ENCODE measurements around the gene ARHGEF16. TPM values are rescaled to one million over a fixed set of nuclear protein-coding genes. Genes with fewer than 3 reads are reported as not detected.

Gene ARHGEF16
- 20.1 to 20.3 TPM (median 20.3 TPM) in 3 replicates for total RNA-seq

- TF ChIP-seq, protein P1, sequence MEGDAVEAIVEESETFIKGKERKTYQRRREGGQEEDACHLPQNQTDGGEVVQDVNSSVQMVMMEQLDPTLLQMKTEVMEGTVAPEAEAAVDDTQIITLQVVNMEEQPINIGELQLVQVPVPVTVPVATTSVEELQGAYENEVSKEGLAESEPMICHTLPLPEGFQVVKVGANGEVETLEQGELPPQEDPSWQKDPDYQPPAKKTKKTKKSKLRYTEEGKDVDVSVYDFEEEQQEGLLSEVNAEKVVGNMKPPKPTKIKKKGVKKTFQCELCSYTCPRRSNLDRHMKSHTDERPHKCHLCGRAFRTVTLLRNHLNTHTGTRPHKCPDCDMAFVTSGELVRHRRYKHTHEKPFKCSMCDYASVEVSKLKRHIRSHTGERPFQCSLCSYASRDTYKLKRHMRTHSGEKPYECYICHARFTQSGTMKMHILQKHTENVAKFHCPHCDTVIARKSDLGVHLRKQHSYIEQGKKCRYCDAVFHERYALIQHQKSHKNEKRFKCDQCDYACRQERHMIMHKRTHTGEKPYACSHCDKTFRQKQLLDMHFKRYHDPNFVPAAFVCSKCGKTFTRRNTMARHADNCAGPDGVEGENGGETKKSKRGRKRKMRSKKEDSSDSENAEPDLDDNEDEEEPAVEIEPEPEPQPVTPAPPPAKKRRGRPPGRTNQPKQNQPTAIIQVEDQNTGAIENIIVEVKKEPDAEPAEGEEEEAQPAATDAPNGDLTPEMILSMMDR (IDR thresholded peaks at IDR 0.05; ENCODE audit: unreplicated experiment), result peak; percentile 49
- H3K9me3 Mint-ChIP-seq, result no peaks in the 10 kb centered on the region
- H3K4me1 Mint-ChIP-seq, result peaks cover 21% of the 10 kb centered on the region
- no peaks in the 10 kb centered on the region for H3K36me3 Mint-ChIP-seq
- peak; percentile 47 to 76 for DNase-seq (ENCODE audit: low spot score in 2 of 2, unreplicated experiment in 2 of 2)
- H3K27ac Mint-ChIP-seq, result no peak within 1 kb of the TSS
- H3K4me3 Mint-ChIP-seq, result peak within 1 kb of the TSS; percentile 73
- H3K27me3 Mint-ChIP-seq (ENCODE audit: low read depth), result peaks cover 8% of the 10 kb centered on the region
These were observed at the start of gene ARHGEF16 for GRCh38 chr1:3453891-3454810. ARHGEF16 (plus strand) TSS chr1:3454665; CDS start chr1:3463085, 8,420 bp downstream.

GRCh38 chr1:3404801-3405200 is 49.7 kb upstream of the ARHGEF16 start:
- peaks cover 22% of the 10 kb centered on the region for H3K4me1 Mint-ChIP-seq
- no peaks in the 10 kb centered on the region for H3K36me3 Mint-ChIP-seq
- DNase-seq (ENCODE audit: low spot score in 2 of 2, unreplicated experiment in 2 of 2), result no peak
- TF ChIP-seq, protein P1 (IDR thresholded peaks at IDR 0.05; ENCODE audit: unreplicated experiment), result no peak
- H3K27me3 Mint-ChIP-seq (ENCODE audit: low read depth), result peaks cover 30% of the 10 kb centered on the region
- H3K4me3 Mint-ChIP-seq, result no peak overlapping the region
- no peak overlapping the region for H3K27ac Mint-ChIP-seq
- H3K9me3 Mint-ChIP-seq, result no peaks in the 10 kb centered on the region

DNA sequence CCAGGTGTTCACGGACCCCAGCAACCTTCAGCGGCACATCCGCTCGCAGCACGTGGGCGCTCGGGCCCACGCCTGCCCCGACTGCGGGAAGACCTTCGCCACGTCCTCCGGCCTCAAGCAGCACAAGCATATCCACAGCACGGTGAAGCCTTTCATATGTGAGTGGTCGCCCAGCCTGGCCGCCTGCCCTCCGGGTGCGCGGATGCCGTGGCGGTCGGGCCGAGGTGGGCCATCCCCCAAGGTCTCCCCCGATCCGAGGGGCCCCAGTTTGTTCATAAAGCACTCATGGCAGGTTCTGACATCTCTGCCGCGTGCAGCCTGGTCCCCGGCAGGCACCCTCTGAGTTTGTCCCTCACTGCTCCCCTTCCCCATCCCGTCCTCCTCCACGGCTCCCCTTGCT is 49.0 kb upstream of the ARHGEF16 start:
- Mint-ChIP-seq H3K9me3 (no peaks in the 10 kb centered on the region), H3K4me3 (no peak overlapping the region), H3K27me3 (ENCODE audit: low read depth) (peaks cover 26% of the 10 kb centered on the region), H3K4me1 (peaks cover 22% of the 10 kb centered on the region), H3K36me3 (no peaks in the 10 kb centered on the region), H3K27ac (no peak overlapping the region)
- DNase-seq (ENCODE audit: low spot score in 2 of 2, unreplicated experiment in 2 of 2), result no peak
- TF ChIP-seq, protein P1 (IDR thresholded peaks at IDR 0.05; ENCODE audit: unreplicated experiment), result no peak

DNA sequence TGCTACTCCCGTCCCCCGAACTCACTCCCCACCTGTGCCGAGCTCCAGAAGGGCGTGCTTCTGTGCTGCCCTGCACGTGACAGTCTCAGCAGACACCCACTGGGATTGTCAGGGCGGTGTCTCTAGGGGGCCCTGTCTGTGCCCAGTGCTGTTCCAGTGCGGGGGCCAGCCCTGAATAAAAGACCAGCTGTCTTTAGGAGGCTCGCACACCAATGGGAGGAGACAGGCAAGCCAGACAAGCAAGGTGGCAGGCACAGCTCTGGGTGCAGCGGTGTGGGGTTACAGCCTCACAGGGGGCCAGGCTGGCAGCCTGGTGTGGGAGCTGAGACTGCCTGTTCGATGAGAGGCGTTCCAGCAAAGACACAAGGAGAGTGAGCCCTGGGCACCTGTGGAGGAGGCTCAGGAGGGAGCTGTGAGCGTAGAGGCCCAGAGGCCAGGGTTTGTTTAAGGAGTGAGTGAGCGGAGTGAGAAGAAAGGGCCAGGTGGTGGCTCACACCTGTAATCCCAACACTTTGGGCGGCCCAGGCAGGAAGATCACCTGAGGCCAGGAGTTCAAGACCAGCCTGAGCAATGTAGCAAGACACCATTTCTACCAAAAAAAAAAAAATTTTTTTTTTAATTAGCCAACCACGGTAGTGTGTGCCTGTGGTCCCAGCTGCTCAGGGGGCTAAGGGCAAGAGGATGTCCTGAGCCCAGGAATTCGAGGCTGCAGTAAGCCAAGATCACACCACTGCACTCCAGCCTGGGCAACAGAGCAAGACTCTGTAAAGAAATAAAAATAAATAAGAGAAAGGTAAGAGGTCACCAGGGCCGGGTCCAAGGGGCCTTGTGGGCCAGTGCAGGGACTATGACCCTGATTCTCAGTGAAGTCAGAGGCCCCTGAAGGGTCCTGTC is 48.2 kb upstream of the ARHGEF16 start:
- TF ChIP-seq, protein P1 (IDR thresholded peaks at IDR 0.05; ENCODE audit: unreplicated experiment), result no peak
- Mint-ChIP-seq H3K36me3 (no peaks in the 10 kb centered on the region), H3K9me3 (no peaks in the 10 kb centered on the region), H3K27me3 (ENCODE audit: low read depth) (peaks cover 26% of the 10 kb centered on the region), H3K27ac (no peak overlapping the region), H3K4me3 (no peak overlapping the region), H3K4me1 (peaks cover 22% of the 10 kb centered on the region)
- DNase-seq (ENCODE audit: low spot score in 2 of 2, unreplicated experiment in 2 of 2), result no peak

DNA sequence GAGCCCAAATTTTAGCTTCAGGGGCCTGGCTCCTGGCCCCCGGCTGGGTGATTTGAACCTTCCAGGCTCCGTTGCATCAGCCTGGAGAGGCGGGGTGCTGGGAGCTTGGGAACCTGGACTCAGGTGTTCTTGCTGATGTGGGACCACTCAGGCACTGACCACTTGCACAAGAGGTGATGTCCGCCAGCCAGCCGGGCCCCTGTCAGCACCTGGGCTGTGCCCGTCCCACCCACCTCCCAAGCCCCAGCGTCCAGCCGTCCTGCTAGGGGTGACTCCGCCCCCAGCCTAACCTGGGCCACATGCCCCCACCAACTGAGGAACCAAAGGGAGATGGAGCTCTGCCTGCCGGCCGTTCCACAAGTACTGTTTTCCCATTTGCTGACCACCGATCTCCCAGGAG is 47.4 kb upstream of the ARHGEF16 start:
- peaks cover 27% of the 10 kb centered on the region for H3K27me3 Mint-ChIP-seq (ENCODE audit: low read depth)
- no peaks in the 10 kb centered on the region for H3K9me3 Mint-ChIP-seq
- no peak overlapping the region for H3K27ac Mint-ChIP-seq
- H3K4me1 Mint-ChIP-seq, result peaks cover 16% of the 10 kb centered on the region
- no peak overlapping the region for H3K4me3 Mint-ChIP-seq
- no peak for DNase-seq (ENCODE audit: low spot score in 2 of 2, unreplicated experiment in 2 of 2)
- no peaks in the 10 kb centered on the region for H3K36me3 Mint-ChIP-seq
- TF ChIP-seq, protein P1 (IDR thresholded peaks at IDR 0.05; ENCODE audit: unreplicated experiment), result no peak
